AG04450 (cell line): ENCODE measurements around the gene TANC1. TPM values are rescaled to one million over a fixed set of nuclear protein-coding genes. Genes with fewer than 3 reads are reported as not detected.
"Not testable (repeated sequence)": the region's sequence is repeated elsewhere in the genome, so short reads cannot be mapped to it uniquely, and the experiment has no call there.

ENCODE experiments used
- CTCF ChIA-PET: fragments of 300-600, 350-600 bp; formaldehyde crosslinking; extraction: SDS; loops from one replicate; lab custom pipeline; 2022; ENCODE audit warnings: antibody characterized with exemption, inconsistent platforms; lab: Charles Lee
- POLR2A ChIA-PET: fragments of 350-600 bp; formaldehyde crosslinking; extraction: SDS; loops from one replicate; lab custom pipeline; 2021; ENCODE audit warnings: antibody characterized with exemption, inconsistent platforms; lab: Yijun Ruan, JAX
- DNase-seq: peaks from one replicate; pipeline ENCODE4 v3.0.0-alpha.2; 2011; ENCODE audit warnings: low read depth, low spot score
- H3K27ac ChIP-seq: one replicate; pipeline ENCODE4 v1.5.1; 2012; ENCODE audit warnings: low read depth, low read length, control low read depth
- H3K27me3 ChIP-seq: one replicate; pipeline ENCODE4 v1.6.0; 2012; ENCODE audit warnings: low read length; ENCODE audit not compliant: control insufficient read depth, insufficient read depth
- H3K4me3 ChIP-seq: 2 replicates; pipeline ENCODE4 v1.5.1; 2011; ENCODE audit warnings: mild to moderate bottlenecking, low read depth, low read length, control low read depth
- H3K9me3 ChIP-seq: 2 replicates; pipeline ENCODE4 v1.5.1; 2012; ENCODE audit warnings: low read length; ENCODE audit not compliant: control insufficient read depth, insufficient read depth
- CTCF ChIP-seq: IDR thresholded peaks from 2 replicates; pipeline ENCODE4 v1.5.1; 2011; ENCODE audit warnings: low read depth, low read length, control low read depth, inconsistent platforms
- polyA plus RNA-seq: library from polyadenylated mRNA; depleted of rRNA; stranded (reverse); fragments of >200 nt; gene quantifications from 2 replicates; pipeline ENCODE4 v1.2.3, GENCODE V29; 2011

TANC1 gene
- polyA plus RNA-seq, 1 experiment = 28.0 TPM

- Histone ChIP-seq H3K9me3 (no peaks in the 10 kb centered on the region), H3K27me3 (no peaks in the 10 kb centered on the region), H3K4me3 (no peak overlapping the region), H3K27ac (no peak overlapping the region)
- no peak for TF ChIP-seq CTCF
- POLR2A ChIA-PET = interaction anchor here (1.0 to 1.7 kb wide), 2 partner anchors 14 to 15 kb away, joined by 4 to 5 read pairs; no protein-coding TSS in a partner anchor
- CTCF ChIA-PET = interaction anchor here (1.5 to 3.9 kb wide), 2 partner anchors 11 to 20 kb away, joined by 12 to 18 read pairs; no protein-coding TSS in a partner anchor
- DNase-seq = no peak
Observed at GRCh38 chr2:159139216-159139933, 170.9 kb downstream of the TANC1 start.

GRCh38 chr2:159140070-159140769 is 171.8 kb downstream of the TANC1 start:
- peak; percentile 61 for DNase-seq

GRCh38 chr2:159140821-159141220 is 172.4 kb downstream of the TANC1 start:
- not testable (repeated sequence) for H3K27ac ChIP-seq, DNase-seq, H3K4me3 ChIP-seq, H3K27me3 ChIP-seq, H3K9me3 ChIP-seq
- CTCF ChIA-PET = interaction anchor here (0.6 to 3.9 kb wide), 3 partner anchors 10 to 28 kb away, joined by 3 to 18 read pairs (median 8); no protein-coding TSS in a partner anchor
- POLR2A ChIA-PET = interaction anchor here (0.6 to 1.7 kb wide), 5 partner anchors 16 to 445 kb away, joined by 3 to 5 read pairs (median 4); no protein-coding TSS in a partner anchor

More at GRCh38 chr2:159140070-159140769, 171.8 kb downstream of the TANC1 start:
- Histone ChIP-seq H3K27ac (peak overlapping the region; percentile 11), H3K9me3 (no peaks in the 10 kb centered on the region), H3K4me3 (no peak overlapping the region), H3K27me3 (no peaks in the 10 kb centered on the region)
- CTCF ChIA-PET = interaction anchor here (0.6 to 3.9 kb wide), 3 partner anchors 10 to 29 kb away, joined by 3 to 18 read pairs (median 8); no protein-coding TSS in a partner anchor
- POLR2A ChIA-PET = interaction anchor here (0.6 to 1.7 kb wide), 5 partner anchors 16 to 445 kb away, joined by 3 to 5 read pairs (median 4); no protein-coding TSS in a partner anchor
- no peak for TF ChIP-seq CTCF

- H3K27me3 ChIP-seq = no peaks in the 10 kb centered on the region
- H3K27ac ChIP-seq = no peak overlapping the region
- no peaks in the 10 kb centered on the region for H3K9me3 ChIP-seq
- H3K4me3 ChIP-seq = no peak overlapping the region
- no peak for DNase-seq
- CTCF ChIA-PET = interaction anchor here (0.9 kb wide), 1 partner anchor 26 kb away, joined by 3 read pairs; no protein-coding TSS in a partner anchor
- TF ChIP-seq CTCF = no peak
- POLR2A ChIA-PET = no interaction called here
Observed at GRCh38 chr2:159144776-159145614, 176.6 kb downstream of the TANC1 start.

GRCh38 chr2:159145745-159146354 is 177.4 kb downstream of the TANC1 start:
- no peak for TF ChIP-seq CTCF
- CTCF ChIA-PET = interaction anchor here (0.9 kb wide), 1 partner anchor 27 kb away, joined by 3 read pairs; no protein-coding TSS in a partner anchor
- POLR2A ChIA-PET = no interaction called here
- no peak for DNase-seq
- Histone ChIP-seq H3K9me3 (no peaks in the 10 kb centered on the region), H3K27me3 (no peaks in the 10 kb centered on the region), H3K4me3 (no peak overlapping the region), H3K27ac (no peak overlapping the region)
